PFSK-1 (cell line): ENCODE data around the gene DZIP3.

Source experiments
- POLR2AphosphoS5 ChIP-seq: IDR thresholded peaks from 2 replicates; pipeline ENCODE4 v1.6.1; 2012; ENCODE audit warnings: low read depth, mild to moderate bottlenecking, control low read depth, low read length, moderate library complexity
- SIN3A ChIP-seq: IDR thresholded peaks from 2 replicates; pipeline ENCODE4 v1.6.1; 2012; ENCODE audit warnings: mild to moderate bottlenecking, low read length, moderate library complexity, borderline replicate concordance; ENCODE audit not compliant: insufficient read depth
- TAF1 ChIP-seq: IDR thresholded peaks from 2 replicates; pipeline ENCODE4 v1.6.1; 2012; ENCODE audit warnings: low read length, control low read depth, borderline replicate concordance; ENCODE audit not compliant: insufficient read depth
- TF ChIP-seq, protein P1 (sequence below), 2 experiments: IDR thresholded peaks; 2 replicates each; pipeline versions ENCODE4 v1.6.1 to v1.8.0; 2011 to 2012; ENCODE audit warnings: low read depth in 2 of 2, low read length in 2 of 2, control low read depth in 1 of 2, inconsistent platforms in 1 of 2, mild to moderate bottlenecking in 1 of 2, moderate library complexity in 1 of 2; ENCODE audit not compliant: insufficient read depth in 1 of 2

DNA sequence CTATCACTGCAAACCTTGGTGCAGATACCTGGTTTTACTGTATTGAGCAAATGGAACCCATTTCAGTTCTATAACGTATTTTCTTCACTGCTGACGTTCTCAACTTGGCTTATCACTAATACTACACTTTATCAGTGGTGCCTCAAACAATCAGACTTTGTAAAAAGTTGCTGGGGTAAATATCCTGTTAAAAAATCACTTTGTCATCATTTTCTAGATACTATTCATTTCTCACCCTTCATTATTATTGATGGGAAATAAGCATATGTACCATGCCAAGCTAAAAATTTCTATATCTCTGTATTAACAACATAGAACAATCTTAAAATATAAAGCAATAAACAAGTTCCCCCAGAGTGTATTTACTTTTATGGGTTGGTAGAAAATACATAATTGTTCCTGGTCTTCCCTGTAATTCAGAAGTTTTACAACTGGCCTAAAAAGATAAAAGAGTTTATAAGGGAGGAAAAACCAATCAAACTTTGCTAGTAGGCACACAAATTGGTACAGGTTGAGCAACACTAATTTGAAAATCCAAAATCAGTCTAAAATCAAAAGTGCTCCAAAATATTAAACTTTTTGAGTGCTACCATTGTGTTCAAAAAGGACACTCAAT lies 33.4 kb upstream of the DZIP3 start:
- TF ChIP-seq SIN3A (no peak), POLR2AphosphoS5 (no peak), TAF1 (no peak)
- TF ChIP-seq, protein P1, sequence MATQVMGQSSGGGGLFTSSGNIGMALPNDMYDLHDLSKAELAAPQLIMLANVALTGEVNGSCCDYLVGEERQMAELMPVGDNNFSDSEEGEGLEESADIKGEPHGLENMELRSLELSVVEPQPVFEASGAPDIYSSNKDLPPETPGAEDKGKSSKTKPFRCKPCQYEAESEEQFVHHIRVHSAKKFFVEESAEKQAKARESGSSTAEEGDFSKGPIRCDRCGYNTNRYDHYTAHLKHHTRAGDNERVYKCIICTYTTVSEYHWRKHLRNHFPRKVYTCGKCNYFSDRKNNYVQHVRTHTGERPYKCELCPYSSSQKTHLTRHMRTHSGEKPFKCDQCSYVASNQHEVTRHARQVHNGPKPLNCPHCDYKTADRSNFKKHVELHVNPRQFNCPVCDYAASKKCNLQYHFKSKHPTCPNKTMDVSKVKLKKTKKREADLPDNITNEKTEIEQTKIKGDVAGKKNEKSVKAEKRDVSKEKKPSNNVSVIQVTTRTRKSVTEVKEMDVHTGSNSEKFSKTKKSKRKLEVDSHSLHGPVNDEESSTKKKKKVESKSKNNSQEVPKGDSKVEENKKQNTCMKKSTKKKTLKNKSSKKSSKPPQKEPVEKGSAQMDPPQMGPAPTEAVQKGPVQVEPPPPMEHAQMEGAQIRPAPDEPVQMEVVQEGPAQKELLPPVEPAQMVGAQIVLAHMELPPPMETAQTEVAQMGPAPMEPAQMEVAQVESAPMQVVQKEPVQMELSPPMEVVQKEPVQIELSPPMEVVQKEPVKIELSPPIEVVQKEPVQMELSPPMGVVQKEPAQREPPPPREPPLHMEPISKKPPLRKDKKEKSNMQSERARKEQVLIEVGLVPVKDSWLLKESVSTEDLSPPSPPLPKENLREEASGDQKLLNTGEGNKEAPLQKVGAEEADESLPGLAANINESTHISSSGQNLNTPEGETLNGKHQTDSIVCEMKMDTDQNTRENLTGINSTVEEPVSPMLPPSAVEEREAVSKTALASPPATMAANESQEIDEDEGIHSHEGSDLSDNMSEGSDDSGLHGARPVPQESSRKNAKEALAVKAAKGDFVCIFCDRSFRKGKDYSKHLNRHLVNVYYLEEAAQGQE (IDR thresholded peaks at IDR 0.05; ENCODE audit: insufficient read depth in 1 of 2, low read depth in 2 of 2, low read length in 2 of 2) = no peak
